Diencephalon (tissue), 1 donor: ENCODE results near the gene SHROOM4. TPM values are rescaled to one million over a fixed set of nuclear protein-coding genes. Genes with fewer than 3 reads are reported as not detected.

ENCODE experiments used
- small RNA-seq: library from RNA; depleted of rRNA; stranded (forward); fragments of <200 nt; gene quantifications from one replicate; pipeline ENCODE3, GENCODE V24; 2014
- total RNA-seq: library from RNA; depleted of rRNA; stranded (reverse); fragments of >200 nt; gene quantifications from one replicate; pipeline ENCODE4 v1.2.3, GENCODE V29; 2014

The SHROOM4 gene, protein sequence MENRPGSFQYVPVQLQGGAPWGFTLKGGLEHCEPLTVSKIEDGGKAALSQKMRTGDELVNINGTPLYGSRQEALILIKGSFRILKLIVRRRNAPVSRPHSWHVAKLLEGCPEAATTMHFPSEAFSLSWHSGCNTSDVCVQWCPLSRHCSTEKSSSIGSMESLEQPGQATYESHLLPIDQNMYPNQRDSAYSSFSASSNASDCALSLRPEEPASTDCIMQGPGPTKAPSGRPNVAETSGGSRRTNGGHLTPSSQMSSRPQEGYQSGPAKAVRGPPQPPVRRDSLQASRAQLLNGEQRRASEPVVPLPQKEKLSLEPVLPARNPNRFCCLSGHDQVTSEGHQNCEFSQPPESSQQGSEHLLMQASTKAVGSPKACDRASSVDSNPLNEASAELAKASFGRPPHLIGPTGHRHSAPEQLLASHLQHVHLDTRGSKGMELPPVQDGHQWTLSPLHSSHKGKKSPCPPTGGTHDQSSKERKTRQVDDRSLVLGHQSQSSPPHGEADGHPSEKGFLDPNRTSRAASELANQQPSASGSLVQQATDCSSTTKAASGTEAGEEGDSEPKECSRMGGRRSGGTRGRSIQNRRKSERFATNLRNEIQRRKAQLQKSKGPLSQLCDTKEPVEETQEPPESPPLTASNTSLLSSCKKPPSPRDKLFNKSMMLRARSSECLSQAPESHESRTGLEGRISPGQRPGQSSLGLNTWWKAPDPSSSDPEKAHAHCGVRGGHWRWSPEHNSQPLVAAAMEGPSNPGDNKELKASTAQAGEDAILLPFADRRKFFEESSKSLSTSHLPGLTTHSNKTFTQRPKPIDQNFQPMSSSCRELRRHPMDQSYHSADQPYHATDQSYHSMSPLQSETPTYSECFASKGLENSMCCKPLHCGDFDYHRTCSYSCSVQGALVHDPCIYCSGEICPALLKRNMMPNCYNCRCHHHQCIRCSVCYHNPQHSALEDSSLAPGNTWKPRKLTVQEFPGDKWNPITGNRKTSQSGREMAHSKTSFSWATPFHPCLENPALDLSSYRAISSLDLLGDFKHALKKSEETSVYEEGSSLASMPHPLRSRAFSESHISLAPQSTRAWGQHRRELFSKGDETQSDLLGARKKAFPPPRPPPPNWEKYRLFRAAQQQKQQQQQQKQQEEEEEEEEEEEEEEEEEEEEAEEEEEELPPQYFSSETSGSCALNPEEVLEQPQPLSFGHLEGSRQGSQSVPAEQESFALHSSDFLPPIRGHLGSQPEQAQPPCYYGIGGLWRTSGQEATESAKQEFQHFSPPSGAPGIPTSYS (N-terminal part only)
- 3.0 TPM for total RNA-seq

DNA sequence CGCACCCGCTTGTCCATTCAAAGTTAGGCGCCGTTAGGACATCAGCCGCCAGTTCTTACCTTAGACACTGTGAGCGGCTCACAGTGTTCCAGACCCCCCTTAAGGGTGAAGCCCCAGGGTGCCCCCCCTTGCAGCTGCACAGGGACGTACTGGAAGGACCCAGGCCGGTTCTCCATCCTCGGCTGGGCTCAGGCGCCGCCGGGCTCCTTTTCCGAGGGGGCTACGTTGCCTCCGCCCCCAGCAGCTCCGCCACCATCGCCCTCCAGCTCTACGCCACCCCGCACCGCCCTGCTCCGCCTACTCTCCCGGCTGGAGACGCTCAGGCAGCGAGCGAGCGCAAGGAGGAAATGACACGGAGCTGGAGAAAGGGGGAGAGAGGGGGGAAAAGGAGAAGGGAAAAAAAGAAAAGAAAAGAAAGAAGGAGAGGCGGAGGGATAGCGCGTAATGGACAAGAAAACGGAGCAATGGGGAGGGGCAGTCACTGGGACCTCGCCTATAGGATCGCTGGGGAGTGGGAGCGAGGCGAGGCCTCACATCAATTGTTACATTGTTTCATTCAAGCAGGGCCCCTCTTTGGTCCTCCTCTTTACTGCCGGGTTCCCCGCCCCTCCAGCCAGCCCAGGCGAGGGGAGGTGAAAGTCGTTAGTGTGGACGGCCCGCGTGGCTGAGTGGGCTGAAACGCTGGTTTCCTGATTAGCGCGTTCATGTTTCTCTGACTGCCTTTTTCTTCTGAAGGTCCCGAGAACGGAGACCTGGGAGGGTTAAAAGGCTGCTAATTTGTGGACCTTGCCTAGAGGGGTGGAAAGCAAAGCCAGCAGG lies at the start of gene SHROOM4:
TSS of gene SHROOM4 (minus strand) at position 352 of the 819 bp plus-strand sequence. CDS start at position 176, 176 bp downstream.

Small RNA genes lying within 50 kb of the gene (small RNA-seq; reads per million reads assigned to genes)
- gene RNU6-935P = not detected

Other genes with a start within 250 kb of the SHROOM4 start
- gene BMP15, start 96.5 kb upstream of the SHROOM4 start, total RNA-seq = not detected